GM12873 (cell line): Measurements from ENCODE around the gene KBTBD7.

ENCODE experiments used
- CTCF ChIP-seq: IDR thresholded peaks from 2 replicates; pipeline ENCODE4 v1.5.1; 2012; ENCODE audit warnings: low read depth, mild to moderate bottlenecking, moderate library complexity, low read length, control low read depth; ENCODE audit not compliant: insufficient read depth; ENCODE audit errors: missing control alignments

KBTBD7 gene

GRCh38 chr13:41229356-41229755 lies 35.0 kb upstream of the KBTBD7 start:
- TF ChIP-seq CTCF, result no peak

GRCh38 chr13:41224113-41225110 lies 30.0 kb upstream of the KBTBD7 start:
- no peak for TF ChIP-seq CTCF

DNA sequence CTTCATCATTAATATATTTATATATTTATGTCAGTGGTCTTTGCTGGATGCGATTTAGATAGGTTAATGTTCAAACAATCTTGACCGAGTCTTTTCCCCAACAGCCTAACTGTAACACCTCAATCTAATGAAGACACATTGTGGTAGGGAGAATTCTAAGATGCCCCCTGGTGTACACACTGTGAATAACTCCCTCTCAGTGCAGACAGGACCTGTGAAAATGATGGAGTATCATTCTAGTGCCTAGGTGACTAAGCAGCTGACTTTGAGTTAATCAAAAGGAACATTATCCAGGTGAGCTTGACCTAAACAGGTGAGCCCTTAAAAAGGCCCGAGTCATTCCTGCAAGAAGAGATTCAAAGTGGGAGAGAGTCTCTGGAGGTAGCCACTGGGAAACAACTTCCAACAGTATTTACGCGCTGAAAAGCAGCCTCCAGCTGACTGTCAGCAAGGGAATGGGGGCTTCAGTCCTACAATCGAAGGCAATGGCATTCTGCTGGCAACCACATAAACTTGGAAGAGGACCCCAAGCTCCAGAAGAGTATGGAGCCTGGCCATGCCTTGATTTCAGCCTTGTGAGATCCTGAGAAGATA lies 28.0 kb upstream of the KBTBD7 start:
- peak; percentile 79 for TF ChIP-seq CTCF

DNA sequence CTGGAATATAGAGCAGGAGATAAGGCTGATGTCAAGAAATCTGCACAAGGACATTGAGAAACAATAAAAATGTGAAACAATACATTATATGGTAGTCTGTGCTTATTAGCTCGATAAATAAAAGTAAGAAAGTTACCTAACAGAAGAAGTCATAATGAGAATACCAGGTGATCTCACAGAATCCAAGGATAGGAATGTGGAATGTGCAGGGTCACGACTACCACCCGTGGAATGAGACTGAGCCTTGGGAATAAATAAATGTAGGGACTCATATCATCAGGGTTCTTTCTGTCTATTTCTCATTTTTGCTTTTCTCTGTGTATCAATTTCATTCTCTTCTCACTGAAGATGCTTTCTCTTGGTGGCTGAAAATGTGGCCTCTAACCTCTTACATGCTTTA lies 26.0 kb upstream of the KBTBD7 start:
- no peak for TF ChIP-seq CTCF

DNA sequence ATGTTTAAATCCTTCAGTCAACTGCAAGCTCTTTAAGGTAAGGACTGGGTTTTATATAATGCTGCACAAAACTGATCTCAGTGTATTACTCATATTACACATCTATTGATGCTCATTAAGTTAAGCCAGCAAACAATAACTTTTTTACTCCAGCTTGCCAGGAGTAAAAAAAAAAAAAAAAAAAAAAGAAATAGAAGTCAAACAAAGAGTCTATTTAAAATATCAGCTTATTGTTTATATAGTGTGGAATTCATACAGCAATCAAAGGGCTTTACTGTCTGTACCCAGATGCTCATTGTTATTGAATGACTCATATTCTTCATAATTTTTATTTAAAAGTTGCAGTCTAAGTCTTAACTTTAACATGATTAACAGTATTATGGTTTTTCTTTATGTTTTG lies 21.8 kb upstream of the KBTBD7 start:
- TF ChIP-seq CTCF, result no peak

DNA sequence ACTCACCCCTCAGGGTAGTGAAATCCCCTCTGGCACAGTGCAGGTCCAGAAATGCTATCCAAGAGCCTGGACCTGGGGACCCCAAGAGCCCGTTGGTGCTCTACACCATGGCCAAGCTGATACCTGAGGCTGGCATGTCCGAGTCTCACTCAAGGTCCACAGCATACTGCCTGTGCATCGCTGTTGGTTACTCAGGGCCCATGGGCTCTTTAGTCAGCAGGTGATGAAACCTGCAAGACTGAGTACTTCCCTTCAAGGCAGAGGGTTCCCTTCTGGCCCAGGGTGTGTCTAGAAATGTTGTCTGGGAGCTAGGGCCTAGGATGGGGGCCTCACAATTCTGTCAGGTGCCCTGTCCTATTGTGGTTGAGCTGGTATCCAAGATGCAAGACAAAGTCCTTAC lies 19.6 kb upstream of the KBTBD7 start:
- TF ChIP-seq CTCF, result no peak

- TF ChIP-seq CTCF, result no peak
Measured at GRCh38 chr13:41213316-41213715, 18.9 kb upstream of the KBTBD7 start.
